Muscle of leg (tissue), 11 donors: ENCODE data around the gene LILRB4. TPM values are rescaled to one million over a fixed set of nuclear protein-coding genes. Genes with fewer than 3 reads are reported as not detected.
"Not testable (repeated sequence)": the region's sequence is repeated elsewhere in the genome, so short reads cannot be mapped to it uniquely, and the experiment has no call there.

Source experiments
- DNase-seq: peaks from one replicate; pipeline ENCODE4 v3.0.0; 2013
- H3K27ac ChIP-seq: one replicate; pipeline ENCODE4 v1.5.1; 2013; ENCODE audit warnings: mild to moderate bottlenecking, low read length, control low read depth
- H3K27me3 ChIP-seq: one replicate; pipeline ENCODE4 v1.6.1; 2013; ENCODE audit warnings: low read length; ENCODE audit not compliant: control insufficient read depth, insufficient read depth
- H3K36me3 ChIP-seq: one replicate; pipeline ENCODE4 v1.6.1; 2013; ENCODE audit warnings: low read length; ENCODE audit not compliant: control insufficient read depth, insufficient read depth
- H3K4me1 ChIP-seq: one replicate; pipeline ENCODE4 v1.6.1; 2013; ENCODE audit warnings: low read length; ENCODE audit not compliant: control insufficient read depth, insufficient read depth
- H3K4me3 ChIP-seq: one replicate; pipeline ENCODE4 v1.5.1; 2013; ENCODE audit warnings: low read length, control low read depth
- H3K9me3 ChIP-seq: replicated peaks from 2 replicates; pipeline ENCODE4 v1.6.1; 2013; ENCODE audit warnings: low read depth, low read length; ENCODE audit not compliant: control insufficient read depth
- WGBS: methylation state at CpG from one replicate; pipeline ENCODE4 v1.1.5; 2013; ENCODE audit warnings: missing lambda C conversion rate; ENCODE audit not compliant: insufficient coverage; 5-methylcytosine and 5-hydroxymethylcytosine counted together
- polyA plus RNA-seq, 8 donors: library from polyadenylated mRNA; unstranded; fragments of 120-200 nt; gene quantifications; one replicate each; pipeline versions ENCODE4 v1.2.1 to v1.2.3, GENCODE V29; 2013; ENCODE audit warnings: inconsistent platforms in 1 of 8, low replicate concordance in 1 of 8; ENCODE audit not compliant: insufficient read length in 8 of 8, insufficient read depth in 1 of 8
- total RNA-seq: library from RNA; stranded (reverse); fragments of 120-200 nt; gene quantifications from one replicate; pipeline ENCODE4 v1.2.4, GENCODE V29; 2013

The LILRB4 gene
- total and polyA plus RNA-seq, 9 donors = 0.71 to 2.1 (median 1.2) TPM

DNA sequence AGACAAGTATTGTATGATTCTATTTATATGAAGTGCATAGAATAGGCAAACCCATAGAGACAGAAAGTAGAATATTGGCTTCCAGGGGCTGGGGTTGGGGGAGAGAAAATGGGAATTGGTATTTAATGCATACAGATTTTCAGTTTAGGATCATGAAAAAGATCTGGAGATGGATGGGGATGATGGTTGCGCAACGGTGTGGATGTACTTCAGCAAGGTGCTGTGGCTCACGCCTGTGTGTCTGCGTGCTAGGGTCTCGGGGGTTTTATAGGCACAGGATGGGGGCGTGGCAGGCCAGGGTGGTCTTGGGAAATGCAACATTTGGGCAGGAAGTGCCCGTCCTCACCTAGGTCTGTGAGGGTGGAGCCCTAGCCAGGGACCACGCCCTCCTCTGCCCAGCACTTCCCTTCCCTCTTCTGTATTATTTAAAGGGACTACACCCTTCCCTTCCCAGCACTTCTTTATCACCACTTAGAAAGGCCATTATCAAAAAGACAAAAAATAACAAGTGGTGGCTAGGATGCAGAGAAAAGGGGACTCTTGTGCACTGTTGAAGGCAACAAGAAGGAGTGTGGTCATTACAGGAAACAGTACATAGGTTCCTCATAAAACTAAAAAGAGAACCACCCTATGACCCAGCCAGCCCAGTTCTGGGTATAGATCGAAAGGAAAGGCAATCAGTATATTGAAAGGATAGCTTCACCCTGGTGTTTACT, 29.0 kb downstream of the LILRB4 start:
- no peak overlapping the region for H3K4me3 ChIP-seq
- H3K27ac ChIP-seq = no peak overlapping the region
- 73% methylated on average over 6 of the region's 9 CpGs for WGBS
- no peaks in the 10 kb centered on the region for H3K9me3 ChIP-seq
- no peak for DNase-seq
- H3K4me1 ChIP-seq = no peaks in the 10 kb centered on the region
- no peaks in the 10 kb centered on the region for H3K36me3 ChIP-seq
- no peaks in the 10 kb centered on the region for H3K27me3 ChIP-seq

DNA sequence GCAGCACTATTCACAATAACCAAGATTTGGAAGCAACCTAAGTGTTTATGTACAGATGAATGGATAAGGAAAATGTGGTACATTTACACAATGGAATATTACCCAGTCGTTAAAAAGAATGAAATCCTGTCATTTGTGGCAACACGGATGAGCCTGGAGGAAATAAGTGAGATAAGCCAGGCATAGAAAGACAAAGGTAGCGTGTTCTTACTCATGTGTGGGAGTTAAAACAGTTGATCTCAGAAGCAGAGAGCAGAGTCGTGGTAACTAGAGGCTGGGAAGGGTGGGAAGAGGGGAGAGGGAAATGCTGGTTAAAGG, 29.5 kb downstream of the LILRB4 start:
- DNase-seq = no peak
- no peaks in the 10 kb centered on the region for H3K27me3 ChIP-seq
- WGBS = 60% methylated on average over 4 of the region's 4 CpGs
- H3K4me3 ChIP-seq = no peak overlapping the region
- no peaks in the 10 kb centered on the region for H3K36me3 ChIP-seq
- no peaks in the 10 kb centered on the region for H3K4me1 ChIP-seq
- no peaks in the 10 kb centered on the region for H3K9me3 ChIP-seq
- no peak overlapping the region for H3K27ac ChIP-seq

DNA sequence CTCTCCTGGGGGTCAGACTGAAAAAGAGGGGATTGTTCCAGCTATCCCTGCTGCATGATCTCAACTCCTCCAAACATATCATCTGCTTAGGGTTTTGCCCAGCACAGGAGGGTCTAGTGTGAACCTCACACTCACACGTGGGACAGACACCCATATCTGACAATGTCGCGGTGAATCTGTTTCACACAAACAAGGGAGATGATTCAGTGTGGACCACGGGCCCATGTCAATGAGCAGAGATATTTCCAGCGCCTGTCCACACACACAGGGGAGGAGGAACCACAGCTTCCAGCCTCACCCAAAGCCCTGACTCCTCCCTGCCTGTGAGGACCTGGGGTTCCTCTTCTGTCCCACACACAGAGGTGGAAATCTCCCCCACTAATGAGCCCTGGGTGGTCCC, 31.9 kb downstream of the LILRB4 start:
- Histone ChIP-seq H3K36me3 (no peaks in the 10 kb centered on the region), H3K27ac (no peak overlapping the region), H3K27me3 (no peaks in the 10 kb centered on the region), H3K9me3 (no peaks in the 10 kb centered on the region), H3K4me3 (no peak overlapping the region), H3K4me1 (no peaks in the 10 kb centered on the region)
- WGBS = 75% methylated on average over 5 of the region's 5 CpGs
- no peak for DNase-seq

DNA sequence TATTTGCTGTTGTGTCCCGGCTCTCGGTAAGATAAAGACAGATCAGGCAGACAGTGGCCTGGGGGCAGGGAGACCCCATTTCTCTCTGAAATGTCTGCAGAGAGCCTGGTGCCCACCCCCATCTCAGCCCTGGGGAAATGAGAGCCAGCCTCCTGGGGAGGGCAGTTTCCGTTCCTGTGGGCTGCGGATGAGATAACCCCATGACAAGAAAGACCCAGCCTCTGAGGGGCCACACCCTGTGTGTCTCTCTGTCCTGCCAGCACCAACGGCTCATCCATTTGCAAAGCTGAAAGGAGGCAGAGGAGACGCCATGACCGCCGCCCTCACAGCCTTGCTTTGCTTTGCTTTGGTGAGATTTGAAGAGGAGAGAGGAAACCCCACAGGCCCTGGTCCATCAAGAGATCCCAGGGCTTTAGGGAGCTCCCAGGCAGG, 33.3 kb downstream of the LILRB4 start:
- no peak overlapping the region for H3K27ac ChIP-seq
- DNase-seq = no peak
- H3K27me3 ChIP-seq = no peaks in the 10 kb centered on the region
- WGBS = 64% methylated on average over 8 of the region's 8 CpGs
- H3K4me3 ChIP-seq = no peak overlapping the region
- H3K36me3 ChIP-seq = no peaks in the 10 kb centered on the region
- no peaks in the 10 kb centered on the region for H3K4me1 ChIP-seq
- H3K9me3 ChIP-seq = peaks cover 2% of the 10 kb centered on the region

DNA sequence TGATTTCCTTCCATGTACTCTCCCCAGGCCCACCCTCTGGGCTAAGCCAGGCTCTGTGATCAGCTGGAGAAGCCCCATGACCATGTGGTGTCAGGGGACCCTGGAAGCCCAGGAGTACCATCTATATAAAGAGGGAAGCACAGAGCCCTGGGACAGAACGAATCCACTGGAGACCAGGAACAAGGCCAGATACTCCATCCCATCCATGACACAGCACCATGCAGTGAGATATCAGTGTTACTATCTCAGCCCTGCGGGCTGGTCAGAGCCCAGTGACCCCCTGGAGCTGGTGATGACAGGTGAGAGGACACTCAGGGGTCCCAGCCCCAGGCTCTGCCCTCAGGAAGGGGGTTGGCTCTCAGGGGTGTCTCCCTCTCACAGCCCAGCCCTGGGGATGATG, 34.0 kb downstream of the LILRB4 start:
- H3K4me1 ChIP-seq = no peaks in the 10 kb centered on the region
- DNase-seq = no peak
- no peaks in the 10 kb centered on the region for H3K36me3 ChIP-seq
- H3K9me3 ChIP-seq = peaks cover 2% of the 10 kb centered on the region
- H3K4me3 ChIP-seq = no peak overlapping the region
- no CpG with 5 or more reads among the region's 2 CpGs for WGBS
- H3K27me3 ChIP-seq = no peaks in the 10 kb centered on the region
- no peak overlapping the region for H3K27ac ChIP-seq

DNA sequence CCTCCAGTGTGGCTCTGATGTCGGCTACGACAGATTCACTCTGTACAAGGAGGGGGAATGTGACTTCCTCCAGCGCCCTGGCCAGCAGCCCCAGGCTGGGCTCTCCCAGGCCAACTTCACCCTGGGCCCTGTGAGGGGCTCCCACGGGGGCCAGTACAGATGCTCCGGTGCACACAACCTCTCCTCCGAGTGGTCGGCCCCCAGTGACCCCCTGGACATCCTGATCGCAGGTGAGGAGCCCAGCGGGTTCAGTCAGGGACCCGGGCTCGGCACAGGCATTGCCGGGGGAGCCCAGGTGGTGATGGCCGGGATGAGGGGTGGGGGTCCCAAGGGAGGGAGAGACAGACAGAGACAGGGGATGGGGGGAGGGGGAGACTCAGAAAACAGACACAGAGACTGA, 34.9 kb downstream of the LILRB4 start:
- H3K4me1 ChIP-seq, H3K9me3 ChIP-seq, H3K27ac ChIP-seq, DNase-seq, H3K4me3 ChIP-seq, H3K36me3 ChIP-seq, H3K27me3 ChIP-seq: not testable (repeated sequence)
- 66% methylated on average over 4 of the region's 13 CpGs for WGBS

DNA sequence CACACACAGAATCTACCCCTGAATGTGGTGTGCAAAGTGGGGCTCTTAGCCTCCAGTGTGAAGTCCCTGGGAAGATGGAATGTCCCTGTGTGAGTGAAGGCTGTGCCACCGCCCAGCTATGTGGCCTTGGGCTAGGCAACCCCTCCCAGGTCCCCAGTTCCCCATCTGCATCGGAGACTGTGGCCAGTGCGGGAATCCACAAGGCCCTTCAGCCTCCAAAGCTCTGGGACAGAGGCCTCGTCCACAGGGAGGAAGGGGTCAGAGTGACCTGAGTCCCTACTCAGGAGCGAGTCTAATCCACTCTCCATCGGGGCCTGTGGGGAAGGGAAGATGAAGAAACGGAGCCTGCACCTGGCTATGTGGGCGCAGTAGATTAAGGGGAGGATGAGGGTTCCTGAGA, 42.1 kb downstream of the LILRB4 start:
- H3K36me3 ChIP-seq = no peaks in the 10 kb centered on the region
- H3K27ac ChIP-seq = no peak overlapping the region
- H3K4me3 ChIP-seq = no peak overlapping the region
- WGBS = 69% methylated on average over 8 of the region's 8 CpGs
- H3K9me3 ChIP-seq = peaks cover 28% of the 10 kb centered on the region
- no peak for DNase-seq
- H3K27me3 ChIP-seq = no peaks in the 10 kb centered on the region
- no peaks in the 10 kb centered on the region for H3K4me1 ChIP-seq

DNA sequence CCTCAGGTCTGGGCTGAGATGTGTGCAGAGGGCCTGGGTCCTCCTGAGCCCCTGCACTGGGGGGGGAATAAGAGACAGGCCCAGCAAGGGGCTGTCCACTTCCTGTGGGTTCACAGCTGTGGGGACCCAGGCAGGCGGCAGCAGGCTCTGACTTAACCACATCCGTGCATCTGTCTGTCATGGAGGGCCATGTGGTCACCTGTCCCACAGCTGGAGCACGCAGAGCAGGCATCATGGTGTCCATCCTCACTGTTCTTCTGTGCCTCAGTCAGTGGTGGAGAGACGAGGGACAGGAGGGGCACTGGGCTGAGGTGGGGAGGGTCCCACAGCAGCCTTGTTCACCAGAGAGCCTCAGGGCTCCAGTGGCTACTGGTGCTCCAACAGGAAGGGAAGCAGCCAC, 45.2 kb downstream of the LILRB4 start:
- no peaks in the 10 kb centered on the region for H3K36me3 ChIP-seq
- H3K27me3 ChIP-seq = no peaks in the 10 kb centered on the region
- H3K4me1 ChIP-seq = no peaks in the 10 kb centered on the region
- H3K9me3 ChIP-seq = peaks cover 22% of the 10 kb centered on the region
- no peak for DNase-seq
- no peak overlapping the region for H3K4me3 ChIP-seq
- H3K27ac ChIP-seq = no peak overlapping the region
- WGBS = 69% methylated on average over 2 of the region's 4 CpGs

DNA sequence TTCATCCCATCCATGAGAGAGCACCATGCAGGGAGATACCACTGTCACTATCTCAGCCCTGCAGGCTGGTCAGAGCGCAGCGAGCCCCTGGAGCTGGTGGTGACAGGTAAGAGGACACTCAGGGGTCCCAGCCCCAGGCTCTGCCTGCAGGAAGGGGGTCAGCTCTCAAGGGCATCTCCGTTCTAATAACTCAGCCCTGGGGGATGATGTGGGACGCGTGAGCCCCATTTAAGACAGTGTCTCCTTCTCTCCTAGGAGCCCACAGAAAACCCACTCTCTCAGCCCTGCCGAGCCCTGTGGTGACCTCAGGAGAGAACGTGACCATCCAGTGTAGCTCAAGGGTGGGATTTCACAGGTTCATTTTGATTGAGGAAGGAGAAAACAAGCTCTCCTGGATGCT, 46.0 kb downstream of the LILRB4 start:
- peaks cover 21% of the 10 kb centered on the region for H3K9me3 ChIP-seq
- H3K36me3 ChIP-seq = no peaks in the 10 kb centered on the region
- H3K4me3 ChIP-seq = no peak overlapping the region
- WGBS = 72% methylated on average over 3 of the region's 7 CpGs
- H3K27me3 ChIP-seq = no peaks in the 10 kb centered on the region
- DNase-seq = no peak
- H3K27ac ChIP-seq = no peak overlapping the region
- no peaks in the 10 kb centered on the region for H3K4me1 ChIP-seq

DNA sequence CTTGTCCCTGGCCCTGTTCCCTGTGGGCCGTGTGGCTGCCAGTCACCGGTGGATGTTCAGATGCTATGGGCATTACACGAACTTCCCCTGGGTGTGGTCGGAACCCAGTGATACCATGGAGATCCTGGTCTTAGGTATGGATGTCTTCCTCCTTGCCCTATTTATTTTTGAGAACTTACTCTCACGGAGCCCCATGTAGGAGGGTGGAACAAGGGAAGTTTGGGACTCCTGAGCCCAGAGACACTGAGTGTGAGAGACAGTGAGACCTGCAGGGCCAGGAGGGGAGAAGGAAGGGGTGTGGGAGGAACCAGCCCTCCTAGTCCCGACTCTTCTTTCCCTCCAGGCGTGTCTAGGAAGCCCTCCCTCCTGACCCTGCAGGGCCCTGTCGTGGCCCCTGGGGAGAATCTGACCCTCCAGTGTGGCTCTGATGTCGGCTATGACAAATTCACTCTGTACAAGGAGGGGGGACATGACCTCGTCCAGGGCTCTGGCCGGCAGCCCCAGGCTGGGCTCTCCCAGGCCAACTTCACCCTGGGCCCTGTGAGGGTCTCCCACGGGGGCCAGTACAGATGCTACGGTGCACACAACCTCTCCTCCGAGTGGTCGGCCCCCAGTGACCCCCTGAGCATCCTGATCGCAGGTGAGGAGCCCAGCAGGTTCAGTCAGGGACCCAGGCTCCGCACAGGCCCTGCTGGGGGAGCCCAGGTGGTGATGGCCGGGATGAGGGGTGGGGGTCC, 46.6 kb downstream of the LILRB4 start:
- H3K27ac ChIP-seq = no peak overlapping the region
- H3K9me3 ChIP-seq = peaks cover 18% of the 10 kb centered on the region
- no peak for DNase-seq
- H3K4me1 ChIP-seq = no peaks in the 10 kb centered on the region
- WGBS = 82% methylated on average over 10 of the region's 18 CpGs
- no peaks in the 10 kb centered on the region for H3K27me3 ChIP-seq
- no peak overlapping the region for H3K4me3 ChIP-seq
- H3K36me3 ChIP-seq = no peaks in the 10 kb centered on the region
